DND-41 (cell line): ENCODE data around the gene PARS2.

ENCODE experiments used
- ATAC-seq: fragments of 200-7000 bp; cut with Tn5 transposase; 3 replicates; pipeline ENCODE4 v1.9.1; 2021; ENCODE audit warnings: low read depth; ENCODE audit not compliant: insufficient read depth
- DNase-seq: peaks from one replicate; pipeline ENCODE4 v3.0.0-alpha.2; 2020
- H2AFZ ChIP-seq: 2 replicates; pipeline ENCODE4 v1.6.0; 2012; ENCODE audit warnings: low read depth, low read length
- H3K27ac ChIP-seq: 2 replicates; pipeline ENCODE4 v1.5.1; 2012; ENCODE audit warnings: low read length, inconsistent platforms
- H3K27me3 ChIP-seq: fragments of 200-600 bp; sonication (generic); 2 replicates; pipeline ENCODE4 v1.6.0; 2012; ENCODE audit warnings: low read length, mild to moderate bottlenecking, inconsistent platforms; ENCODE audit not compliant: insufficient read depth, poor library complexity
- H3K36me3 ChIP-seq: 2 replicates; pipeline ENCODE4 v1.5.1; 2012; ENCODE audit warnings: low read length, inconsistent platforms; ENCODE audit not compliant: insufficient read depth
- H3K4me1 ChIP-seq: 2 replicates; pipeline ENCODE4 v1.5.1; 2012; ENCODE audit warnings: mild to moderate bottlenecking, low read length; ENCODE audit not compliant: insufficient read depth
- H3K4me2 ChIP-seq: 2 replicates; pipeline ENCODE4 v1.6.0; 2012; ENCODE audit warnings: mild to moderate bottlenecking, moderate library complexity, low read length, inconsistent platforms; ENCODE audit not compliant: insufficient read depth
- H3K4me3 ChIP-seq, 2 experiments: fragments of 200-600 bp in 1 of 2; shearing (Covaris generic) in 1 of 2; 2 replicates each; pipeline ENCODE4 v1.5.1; 2012 to 2016; ENCODE audit warnings: inconsistent platforms in 2 of 2, low read length in 2 of 2, mild to moderate bottlenecking in 2 of 2, low read depth in 1 of 2, moderate library complexity in 1 of 2
- H3K79me2 ChIP-seq: 2 replicates; pipeline ENCODE4 v1.6.0; 2012; ENCODE audit warnings: low read length, inconsistent platforms; ENCODE audit not compliant: insufficient read depth
- H3K9ac ChIP-seq: 2 replicates; pipeline ENCODE4 v1.6.0; 2012; ENCODE audit warnings: low read depth, mild to moderate bottlenecking, inconsistent platforms, low read length, moderate library complexity
- H3K9me3 ChIP-seq: 2 replicates; pipeline ENCODE4 v1.5.1; 2012; ENCODE audit warnings: low read length, moderate library complexity, mild to moderate bottlenecking, inconsistent platforms; ENCODE audit not compliant: insufficient read depth, severe bottlenecking
- H4K20me1 ChIP-seq: 2 replicates; pipeline ENCODE4 v1.6.0; 2012; ENCODE audit warnings: low read length; ENCODE audit not compliant: insufficient read depth
- EZH2 ChIP-seq: IDR thresholded peaks from 3 replicates; pipeline ENCODE4 v1.6.1; 2012; ENCODE audit warnings: borderline replicate concordance, low read depth, mild to moderate bottlenecking, moderate library complexity, low read length, inconsistent platforms; ENCODE audit not compliant: severe bottlenecking
- TF ChIP-seq, protein P1 (sequence below): IDR thresholded peaks from 2 replicates; pipeline ENCODE4 v1.5.1; 2012; ENCODE audit warnings: borderline replicate concordance, low read length, moderate library complexity, mild to moderate bottlenecking; ENCODE audit not compliant: poor library complexity, severe bottlenecking; ENCODE audit errors: extremely low read depth

Gene PARS2

DNA sequence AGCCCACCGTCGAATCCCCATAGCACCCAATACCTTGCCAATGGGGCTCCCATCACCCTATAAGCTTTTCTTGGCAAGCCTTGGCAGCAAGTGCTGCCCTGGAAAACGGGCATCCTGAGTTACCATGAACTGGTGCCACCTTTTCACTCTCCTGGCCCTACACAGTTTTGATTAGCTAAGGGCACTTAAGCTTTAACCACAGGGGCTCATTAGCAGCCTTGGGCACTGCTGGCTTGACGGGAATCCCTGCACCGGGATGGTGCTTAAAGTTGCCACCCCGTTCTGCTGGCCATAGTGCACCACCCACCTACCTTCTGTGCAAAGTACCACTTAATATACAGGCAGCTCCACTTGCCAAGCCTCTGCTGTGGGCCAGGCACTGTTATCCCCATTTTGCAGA lies 13.7 kb downstream of the PARS2 start:
- ATAC-seq: no peak

DNA sequence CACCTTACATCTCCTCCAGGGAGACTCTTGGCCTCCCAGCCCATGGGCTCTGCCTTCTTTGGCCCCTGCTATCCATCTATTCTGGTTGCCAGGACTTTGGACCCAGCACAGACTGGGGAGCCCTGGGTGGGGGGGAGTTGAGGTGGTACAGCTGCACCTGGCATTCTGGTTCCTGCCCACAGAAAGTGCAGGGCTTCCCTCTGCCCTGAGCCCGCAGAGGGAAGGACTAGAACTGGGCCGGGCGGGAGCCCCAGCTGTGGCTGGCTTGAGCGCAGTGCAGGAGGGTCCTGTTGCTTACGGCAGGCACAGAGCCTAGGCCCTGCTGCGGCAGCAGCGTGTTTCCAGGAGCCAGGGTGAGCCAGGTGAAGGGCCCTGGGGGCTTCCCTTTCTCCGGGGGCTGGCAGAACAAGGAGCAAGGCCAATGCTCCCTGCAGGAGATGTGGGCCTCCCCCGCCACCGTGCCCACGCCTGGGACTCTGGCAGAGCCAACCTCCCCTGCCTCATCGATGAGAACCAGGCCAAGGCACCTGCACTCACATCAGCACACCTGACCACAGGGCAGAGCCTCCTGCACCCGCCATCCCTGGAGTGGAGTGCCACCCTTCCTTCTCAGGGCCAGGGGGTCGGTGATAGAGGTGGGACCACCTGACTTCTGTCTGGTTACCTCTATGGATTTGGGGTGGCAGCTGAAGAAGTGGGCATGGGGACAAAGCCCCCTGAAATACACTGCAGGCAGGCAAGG lies 16.1 kb downstream of the PARS2 start:
- no peak for ATAC-seq
- H3K9ac ChIP-seq: no peak overlapping the region
- no peaks in the 10 kb centered on the region for H3K79me2 ChIP-seq
- H3K4me3 ChIP-seq: no peak overlapping the region
- H3K9me3 ChIP-seq: no peaks in the 10 kb centered on the region
- TF ChIP-seq, protein P1, sequence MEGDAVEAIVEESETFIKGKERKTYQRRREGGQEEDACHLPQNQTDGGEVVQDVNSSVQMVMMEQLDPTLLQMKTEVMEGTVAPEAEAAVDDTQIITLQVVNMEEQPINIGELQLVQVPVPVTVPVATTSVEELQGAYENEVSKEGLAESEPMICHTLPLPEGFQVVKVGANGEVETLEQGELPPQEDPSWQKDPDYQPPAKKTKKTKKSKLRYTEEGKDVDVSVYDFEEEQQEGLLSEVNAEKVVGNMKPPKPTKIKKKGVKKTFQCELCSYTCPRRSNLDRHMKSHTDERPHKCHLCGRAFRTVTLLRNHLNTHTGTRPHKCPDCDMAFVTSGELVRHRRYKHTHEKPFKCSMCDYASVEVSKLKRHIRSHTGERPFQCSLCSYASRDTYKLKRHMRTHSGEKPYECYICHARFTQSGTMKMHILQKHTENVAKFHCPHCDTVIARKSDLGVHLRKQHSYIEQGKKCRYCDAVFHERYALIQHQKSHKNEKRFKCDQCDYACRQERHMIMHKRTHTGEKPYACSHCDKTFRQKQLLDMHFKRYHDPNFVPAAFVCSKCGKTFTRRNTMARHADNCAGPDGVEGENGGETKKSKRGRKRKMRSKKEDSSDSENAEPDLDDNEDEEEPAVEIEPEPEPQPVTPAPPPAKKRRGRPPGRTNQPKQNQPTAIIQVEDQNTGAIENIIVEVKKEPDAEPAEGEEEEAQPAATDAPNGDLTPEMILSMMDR: no peak
- no peak for TF ChIP-seq EZH2
- no peak overlapping the region for H3K4me2 ChIP-seq
- peaks cover 3% of the 10 kb centered on the region; the same call in 1 of the 2 replicates for H4K20me1 ChIP-seq
- no peak overlapping the region for H3K27ac ChIP-seq
- DNase-seq: no peak
- H2AFZ ChIP-seq: no peak overlapping the region
- H3K27me3 ChIP-seq: no peaks in the 10 kb centered on the region
- no peaks in the 10 kb centered on the region for H3K4me1 ChIP-seq
- H3K36me3 ChIP-seq: peaks cover 11% of the 10 kb centered on the region

More for the DNA sequence above, 13.7 kb downstream of the PARS2 start:
- Histone ChIP-seq H3K27ac (no peak overlapping the region), H4K20me1 (no peaks in the 10 kb centered on the region), H3K9me3 (no peaks in the 10 kb centered on the region), H3K79me2 (no peaks in the 10 kb centered on the region), H2AFZ (no peak overlapping the region), H3K4me1 (no peaks in the 10 kb centered on the region), H3K27me3 (no peaks in the 10 kb centered on the region), H3K9ac (no peak overlapping the region), H3K4me3 (no peak overlapping the region), H3K4me2 (no peak overlapping the region), H3K36me3 (no peaks in the 10 kb centered on the region)
- no peak for DNase-seq
- TF ChIP-seq EZH2: no peak
- TF ChIP-seq, protein P1: no peak

DNA sequence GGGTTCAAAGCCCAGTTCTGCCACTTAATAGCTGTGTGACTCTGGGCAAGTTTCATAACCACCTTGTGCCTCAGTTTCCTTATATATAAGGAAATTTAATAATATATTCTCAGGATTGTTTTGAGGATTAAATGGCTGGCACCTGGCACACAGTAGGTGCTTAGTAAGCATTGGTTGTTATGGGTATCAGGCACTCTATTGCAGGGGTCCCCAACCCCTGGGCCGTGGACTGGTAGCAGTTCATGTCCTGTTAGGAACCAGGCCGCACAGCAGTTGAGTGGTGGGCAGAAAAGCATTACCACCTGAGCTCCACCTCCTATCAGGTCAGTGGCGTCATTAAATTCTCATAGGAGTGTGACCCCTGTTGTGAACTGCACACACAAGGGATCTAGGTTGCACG lies 18.5 kb downstream of the PARS2 start:
- Histone ChIP-seq H3K4me1 (no peaks in the 10 kb centered on the region), H3K4me2 (no peak overlapping the region), H4K20me1 (peaks cover 5% of the 10 kb centered on the region; the same call in 1 of the 2 replicates), H3K27ac (no peak overlapping the region), H3K4me3 (no peak overlapping the region), H3K9ac (no peak overlapping the region), H3K9me3 (no peaks in the 10 kb centered on the region), H3K79me2 (no peaks in the 10 kb centered on the region), H3K36me3 (peaks cover 30% of the 10 kb centered on the region), H2AFZ (no peak overlapping the region), H3K27me3 (no peaks in the 10 kb centered on the region)
- TF ChIP-seq, protein P1: no peak
- TF ChIP-seq EZH2: no peak
- DNase-seq: no peak
- ATAC-seq: no peak

DNA sequence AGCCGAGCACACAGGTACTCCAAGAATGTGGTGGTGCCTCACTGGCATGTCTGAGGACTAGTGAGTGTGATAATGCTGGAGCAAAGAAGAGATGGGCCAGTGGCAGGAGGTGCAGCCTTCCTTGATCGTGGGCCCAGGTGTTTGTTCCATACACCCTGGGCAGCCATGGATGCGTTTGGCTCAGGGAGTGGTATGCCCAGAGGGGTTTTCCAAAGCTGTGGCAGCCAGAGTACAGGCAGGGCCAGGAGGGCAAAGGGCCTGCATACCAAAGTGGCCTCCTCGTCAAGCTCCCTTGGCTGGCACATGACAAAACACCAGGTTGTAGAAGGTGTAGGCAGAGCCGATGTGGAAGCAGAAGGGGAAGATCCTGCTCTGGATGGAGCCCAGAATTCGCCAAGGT lies 19.0 kb downstream of the PARS2 start:
- peaks cover 36% of the 10 kb centered on the region for H3K36me3 ChIP-seq
- ATAC-seq: no peak
- H3K9me3 ChIP-seq: no peaks in the 10 kb centered on the region
- no peak for TF ChIP-seq EZH2
- TF ChIP-seq, protein P1: no peak
- H3K79me2 ChIP-seq: no peaks in the 10 kb centered on the region
- H2AFZ ChIP-seq: no peak overlapping the region
- H3K27ac ChIP-seq: no peak overlapping the region
- no peak overlapping the region for H3K4me2 ChIP-seq
- no peaks in the 10 kb centered on the region for H3K27me3 ChIP-seq
- peaks cover 5% of the 10 kb centered on the region; the same call in 1 of the 2 replicates for H4K20me1 ChIP-seq
- H3K9ac ChIP-seq: no peak overlapping the region
- H3K4me1 ChIP-seq: no peaks in the 10 kb centered on the region
- no peak for DNase-seq
- H3K4me3 ChIP-seq: no peak overlapping the region
